SU-DHL-6 (cell line): Measurements from ENCODE around the gene EPHB1.

ENCODE experiments used
- EZH2phosphoT487 ChIP-seq: fragments of 200-600 bp; sonication (generic), shearing (Covaris generic); conservative IDR thresholded peaks from 2 replicates; pipeline ENCODE4 v1.6.1; 2018; ENCODE audit warnings: mild to moderate bottlenecking, antibody characterized with exemption, low read length, moderate library complexity, mixed read lengths
- TF ChIP-seq, protein P1 (sequence below): fragments of 200-600 bp; sonication (generic); IDR thresholded peaks from one replicate; pipeline ENCODE4 v1.5.1; 2017; ENCODE audit warnings: antibody characterized with exemption, mild to moderate bottlenecking, low read length, moderate library complexity; ENCODE audit not compliant: insufficient read depth, poor library complexity, severe bottlenecking

DNA sequence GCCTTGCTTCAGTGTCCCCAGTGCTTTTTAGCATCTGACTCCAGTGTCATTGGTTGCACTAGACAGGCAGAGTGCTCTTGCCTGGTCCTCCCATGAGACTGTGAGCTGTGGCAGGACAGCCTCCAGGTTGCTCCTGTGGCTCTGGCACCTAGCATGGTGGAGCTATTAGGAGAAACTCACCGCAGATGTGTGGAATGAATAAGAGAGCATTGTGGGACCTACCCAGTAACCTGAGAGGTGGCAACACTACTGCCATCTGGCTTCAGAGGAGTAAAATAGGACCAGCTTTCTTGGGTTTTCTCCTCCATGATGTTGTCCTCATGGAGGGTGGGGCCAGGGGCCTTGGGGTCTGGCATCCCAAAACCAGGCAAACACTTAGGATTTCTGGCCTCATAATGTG lies 183.6 kb downstream of the EPHB1 start:
- TF ChIP-seq, protein P1, sequence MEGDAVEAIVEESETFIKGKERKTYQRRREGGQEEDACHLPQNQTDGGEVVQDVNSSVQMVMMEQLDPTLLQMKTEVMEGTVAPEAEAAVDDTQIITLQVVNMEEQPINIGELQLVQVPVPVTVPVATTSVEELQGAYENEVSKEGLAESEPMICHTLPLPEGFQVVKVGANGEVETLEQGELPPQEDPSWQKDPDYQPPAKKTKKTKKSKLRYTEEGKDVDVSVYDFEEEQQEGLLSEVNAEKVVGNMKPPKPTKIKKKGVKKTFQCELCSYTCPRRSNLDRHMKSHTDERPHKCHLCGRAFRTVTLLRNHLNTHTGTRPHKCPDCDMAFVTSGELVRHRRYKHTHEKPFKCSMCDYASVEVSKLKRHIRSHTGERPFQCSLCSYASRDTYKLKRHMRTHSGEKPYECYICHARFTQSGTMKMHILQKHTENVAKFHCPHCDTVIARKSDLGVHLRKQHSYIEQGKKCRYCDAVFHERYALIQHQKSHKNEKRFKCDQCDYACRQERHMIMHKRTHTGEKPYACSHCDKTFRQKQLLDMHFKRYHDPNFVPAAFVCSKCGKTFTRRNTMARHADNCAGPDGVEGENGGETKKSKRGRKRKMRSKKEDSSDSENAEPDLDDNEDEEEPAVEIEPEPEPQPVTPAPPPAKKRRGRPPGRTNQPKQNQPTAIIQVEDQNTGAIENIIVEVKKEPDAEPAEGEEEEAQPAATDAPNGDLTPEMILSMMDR = no peak
- no peak for TF ChIP-seq EZH2phosphoT487
